ENCODE measurements around the gene GALNT13. TPM values are rescaled to one million over a fixed set of nuclear protein-coding genes. Genes with fewer than 3 reads are reported as not detected.

Gene GALNT13
- total RNA-seq, 1 donor from 2014 or later = not detected

- Mint-ChIP-seq H3K9me3 (peaks cover 6% of the 10 kb centered on the region), H3K27me3 (no peaks in the 10 kb centered on the region), H3K4me3 (no peak overlapping the region), H3K4me1 (no peaks in the 10 kb centered on the region), H3K36me3 (ENCODE audit: low read depth) (no peaks in the 10 kb centered on the region), H3K27ac (no peak overlapping the region)
- ChIA-PET CTCF (no interaction called here), POLR2A (no interaction called here)
- no peak for TF ChIP-seq CTCF (IDR thresholded peaks at IDR 0.05)
- intact Hi-C loops (cut with micrococcal nuclease) = no loop called here
- DNase-seq (no peak), ATAC-seq (ENCODE audit: low read depth) (no peak)
Observed at GRCh38 chr2:154093856-154094255, 222.1 kb downstream of the GALNT13 start.

GRCh38 chr2:154097833-154098398 is 226.2 kb downstream of the GALNT13 start:
- intact Hi-C loops (cut with micrococcal nuclease) = no loop called here
- Mint-ChIP-seq H3K27ac (no peak overlapping the region), H3K4me1 (no peaks in the 10 kb centered on the region), H3K27me3 (no peaks in the 10 kb centered on the region), H3K36me3 (ENCODE audit: low read depth) (no peaks in the 10 kb centered on the region), H3K9me3 (peaks cover 6% of the 10 kb centered on the region), H3K4me3 (no peak overlapping the region)
- DNase-seq = no peak
- ChIA-PET CTCF (no interaction called here), POLR2A (no interaction called here)
- no peak for TF ChIP-seq CTCF (IDR thresholded peaks at IDR 0.05)
- no peak for ATAC-seq (ENCODE audit: low read depth)

GRCh38 chr2:154120706-154121105 is 249.0 kb downstream of the GALNT13 start:
- Mint-ChIP-seq H3K27me3 (no peaks in the 10 kb centered on the region), H3K27ac (no peak overlapping the region), H3K36me3 (ENCODE audit: low read depth) (no peaks in the 10 kb centered on the region), H3K9me3 (peaks cover 14% of the 10 kb centered on the region), H3K4me3 (no peak overlapping the region), H3K4me1 (no peaks in the 10 kb centered on the region)
- ChIA-PET POLR2A (no interaction called here), CTCF (no interaction called here)
- intact Hi-C loops (cut with micrococcal nuclease) = no loop called here
- TF ChIP-seq CTCF (IDR thresholded peaks at IDR 0.05) = no peak
- DNase-seq (no peak), ATAC-seq (ENCODE audit: low read depth) (no peak)

GRCh38 chr2:154125891-154126290 is 254.2 kb downstream of the GALNT13 start:
- intact Hi-C loops (cut with micrococcal nuclease) = no loop called here
- POLR2A ChIA-PET = no interaction called here
- CTCF ChIA-PET = no interaction called here

GRCh38 chr2:154130821-154131220 is 259.1 kb downstream of the GALNT13 start:
- CTCF ChIA-PET = no interaction called here
- no peak overlapping the region for H3K4me3 Mint-ChIP-seq
- no peaks in the 10 kb centered on the region for H3K27me3 Mint-ChIP-seq
- no peaks in the 10 kb centered on the region for H3K36me3 Mint-ChIP-seq (ENCODE audit: low read depth)
- DNase-seq (no peak), ATAC-seq (ENCODE audit: low read depth) (no peak)
- H3K4me1 Mint-ChIP-seq = no peaks in the 10 kb centered on the region
- POLR2A ChIA-PET = no interaction called here
- H3K9me3 Mint-ChIP-seq = peaks cover 2% of the 10 kb centered on the region
- no peak for TF ChIP-seq CTCF (IDR thresholded peaks at IDR 0.05)
- intact Hi-C loops (cut with micrococcal nuclease) = no loop called here
- no peak overlapping the region for H3K27ac Mint-ChIP-seq

More at GRCh38 chr2:154125891-154126290, 254.2 kb downstream of the GALNT13 start:
- H3K27me3 Mint-ChIP-seq = no peaks in the 10 kb centered on the region
- no peak overlapping the region for H3K27ac Mint-ChIP-seq
- no peak for ATAC-seq (ENCODE audit: low read depth)
- H3K9me3 Mint-ChIP-seq = no peaks in the 10 kb centered on the region
- no peaks in the 10 kb centered on the region for H3K36me3 Mint-ChIP-seq (ENCODE audit: low read depth)
- DNase-seq = no peak
- H3K4me1 Mint-ChIP-seq = no peaks in the 10 kb centered on the region
- H3K4me3 Mint-ChIP-seq = no peak overlapping the region
- no peak for TF ChIP-seq CTCF (IDR thresholded peaks at IDR 0.05)

All from activated B cell treated with CpG ODN at 0.5 μM for 24 hours (primary cell).